Activated CD4-positive, alpha-beta T cell treated with anti-CD3 and anti-CD28 coated beads for 36 hours (primary cell): ENCODE measurements around the gene TSFM. TPM values are rescaled to one million over a fixed set of nuclear protein-coding genes. Genes with fewer than 3 reads are reported as not detected.

ENCODE experiments used
- ATAC-seq: fragments of 200-7000 bp; cut with Tn5 transposase; one replicate; pipeline ENCODE4 v1.10.0; 2021; ENCODE audit warnings: mild to moderate bottlenecking, moderate library complexity
- CTCF ChIA-PET: fragments of 350-600 bp; sonication (Branson Sonifier 250); formaldehyde crosslinking; loops from one replicate; lab custom pipeline; 2021; ENCODE audit warnings: antibody characterized with exemption; lab: Charles Lee
- POLR2A ChIA-PET: fragments of 350-600 bp; sonication (Branson Sonifier 250); formaldehyde crosslinking; loops from one replicate; lab custom pipeline; 2021; ENCODE audit warnings: antibody characterized with exemption, inconsistent platforms; lab: Charles Lee
- DNase-seq: peaks from one replicate; pipeline ENCODE4 v3.0.0-alpha.2; 2020
- H3K27ac Mint-ChIP-seq: one replicate; pipeline ENCODE4 v1.8.0; 2021; ENCODE audit warnings: mixed read lengths
- H3K27me3 Mint-ChIP-seq: one replicate; pipeline ENCODE4 v1.8.0; 2021; ENCODE audit warnings: mixed read lengths
- H3K36me3 Mint-ChIP-seq: one replicate; pipeline ENCODE4 v1.8.0; 2021; ENCODE audit warnings: low read depth, mixed read lengths
- H3K4me1 Mint-ChIP-seq: one replicate; pipeline ENCODE4 v1.8.0; 2021; ENCODE audit warnings: mixed read lengths
- H3K4me3 Mint-ChIP-seq: one replicate; pipeline ENCODE4 v1.8.0; 2021; ENCODE audit warnings: mild to moderate bottlenecking, moderate library complexity, mixed read lengths
- H3K9me3 Mint-ChIP-seq: one replicate; pipeline ENCODE4 v1.8.0; 2021; ENCODE audit warnings: low read depth, mixed read lengths
- intact Hi-C, 2 experiments: fragments of 100-400 bp; cut with DNase I in 1 of 2; cut with micrococcal nuclease in 1 of 2; formaldehyde crosslinking; loops; one replicate each; pipeline versions ENCODE4 v1.14.2 to v1.15.1; 2022 to 2024; cut with DNase I, micrococcal nuclease
- total RNA-seq, 2 experiments: library from RNA; stranded (reverse); gene quantifications; one replicate each; pipeline ENCODE4 v1.2.3, GENCODE V29; 2021

The TSFM gene
- total RNA-seq, 2 experiments from 2014 or later = 30.7 to 56.9 TPM

- intact Hi-C loops = loop anchor here in 1 of 2 experiments (1.0 to 10.0 kb wide), 6 partner anchors 10 to 1121 kb away; partner anchors contain the start of genes BAZ2A, CTDSP2 and TSFM
- peak; percentile 55 for DNase-seq
- H3K4me1 Mint-ChIP-seq = peaks cover 57% of the 10 kb centered on the region
- peak overlapping the region; percentile 40 for H3K27ac Mint-ChIP-seq
- ChIA-PET CTCF (interaction anchor here (0.6 to 2.8 kb wide), 20 partner anchors 9 to 152 kb away, joined by 3 to 54 read pairs (median 5); partner anchors contain the start of genes CYP27B1, TSFM and TSPAN31), POLR2A (interaction anchor here (0.6 to 1.4 kb wide), 4 partner anchors 10 to 68 kb away, joined by 4 to 10 read pairs (median 6); partner anchors contain the start of gene TSPAN31)
- H3K27me3 Mint-ChIP-seq = no peaks in the 10 kb centered on the region
- H3K36me3 Mint-ChIP-seq = peaks cover 26% of the 10 kb centered on the region
- peak overlapping the region; percentile 79 for H3K4me3 Mint-ChIP-seq
- no peak for ATAC-seq
- H3K9me3 Mint-ChIP-seq = no peaks in the 10 kb centered on the region
Observed at GRCh38 chr12:57755454-57756372, 26.9 kb upstream of the TSFM start.

- ATAC-seq (peak; percentile 29), DNase-seq (peak; percentile 83)
- Mint-ChIP-seq H3K36me3 (peaks cover 24% of the 10 kb centered on the region), H3K4me3 (peak overlapping the region; percentile 79), H3K9me3 (no peaks in the 10 kb centered on the region), H3K27me3 (no peaks in the 10 kb centered on the region), H3K27ac (peak overlapping the region; percentile 68), H3K4me1 (peaks cover 47% of the 10 kb centered on the region)
- intact Hi-C loops = loop anchor here in 1 of 2 experiments (1.0 to 10.0 kb wide), 4 partner anchors 9 to 1122 kb away; partner anchors contain the start of gene BAZ2A
- ChIA-PET CTCF (interaction anchor here (0.6 to 2.8 kb wide), 31 partner anchors 8 to 324 kb away, joined by 3 to 54 read pairs (median 4); partner anchors contain the start of genes CTDSP2, CYP27B1, EEF1AKMT3 and METTL1), POLR2A (interaction anchor here (0.7 to 1.4 kb wide), 3 partner anchors 9 to 12 kb away, joined by 4 to 6 read pairs (median 5); partner anchors contain the start of gene TSPAN31)
Observed at GRCh38 chr12:57756406-57757341, 25.9 kb upstream of the TSFM start.

- Mint-ChIP-seq H3K9me3 (no peaks in the 10 kb centered on the region), H3K4me3 (no peak overlapping the region), H3K27me3 (no peaks in the 10 kb centered on the region), H3K27ac (no peak overlapping the region), H3K4me1 (peaks cover 41% of the 10 kb centered on the region), H3K36me3 (peaks cover 23% of the 10 kb centered on the region)
- CTCF ChIA-PET = interaction anchor here (1.0 to 2.8 kb wide), 4 partner anchors 10 to 325 kb away, joined by 3 to 54 read pairs (median 14); partner anchors contain the start of genes CTDSP2, CYP27B1 and TSFM
- DNase-seq (no peak), ATAC-seq (no peak)
- intact Hi-C loops = loop anchor here in 1 of 2 experiments (2.0 to 10.0 kb wide), 2 partner anchors 13 to 1123 kb away; partner anchors contain the start of gene BAZ2A
- POLR2A ChIA-PET = no interaction called here
Observed at GRCh38 chr12:57757771-57758170, 24.8 kb upstream of the TSFM start.

GRCh38 chr12:57758552-57759359 lies 23.8 kb upstream of the TSFM start:
- POLR2A ChIA-PET = no interaction called here
- no peak for DNase-seq
- H3K9me3 Mint-ChIP-seq = no peaks in the 10 kb centered on the region
- intact Hi-C loops = loop anchor here in 1 of 2 experiments (10.0 kb wide), 1 partner anchor 1124 kb away; the partner anchor contains the start of gene BAZ2A
- no peak for ATAC-seq
- H3K4me1 Mint-ChIP-seq = peaks cover 38% of the 10 kb centered on the region
- no peak overlapping the region for H3K4me3 Mint-ChIP-seq
- peaks cover 2% of the 10 kb centered on the region for H3K27me3 Mint-ChIP-seq
- CTCF ChIA-PET = interaction anchor here (0.5 to 1.8 kb wide), 10 partner anchors 9 to 1628 kb away, joined by 3 to 9 read pairs (median 5); partner anchors contain the start of genes EEF1AKMT3, METTL1 and TSFM
- no peak overlapping the region for H3K27ac Mint-ChIP-seq
- H3K36me3 Mint-ChIP-seq = peaks cover 33% of the 10 kb centered on the region

- H3K27me3 Mint-ChIP-seq = peaks cover 3% of the 10 kb centered on the region
- ChIA-PET CTCF (interaction anchor here (0.6 to 1.8 kb wide), 20 partner anchors 8 to 1431 kb away, joined by 3 to 9 read pairs (median 4); partner anchors contain the start of genes EEF1AKMT3, METTL1 and TSFM), POLR2A (interaction anchor here (1.0 kb wide), 1 partner anchor 15 kb away, joined by 3 read pairs; the partner anchor contains the start of gene TSPAN31)
- intact Hi-C loops = loop anchor here in 1 of 2 experiments (10.0 kb wide), 1 partner anchor 1125 kb away; the partner anchor contains the start of gene BAZ2A
- no peak overlapping the region for H3K27ac Mint-ChIP-seq
- H3K4me3 Mint-ChIP-seq = no peak overlapping the region
- ATAC-seq = peak; percentile 26
- H3K4me1 Mint-ChIP-seq = peaks cover 35% of the 10 kb centered on the region
- H3K36me3 Mint-ChIP-seq = peaks cover 38% of the 10 kb centered on the region
- H3K9me3 Mint-ChIP-seq = no peaks in the 10 kb centered on the region
- peak; percentile 64 for DNase-seq
Observed at GRCh38 chr12:57759360-57759980, 23.1 kb upstream of the TSFM start.

- Mint-ChIP-seq H3K9me3 (no peaks in the 10 kb centered on the region), H3K27me3 (peaks cover 3% of the 10 kb centered on the region), H3K36me3 (peaks cover 38% of the 10 kb centered on the region), H3K27ac (no peak overlapping the region), H3K4me1 (peaks cover 35% of the 10 kb centered on the region), H3K4me3 (no peak overlapping the region)
- ChIA-PET POLR2A (interaction anchor here (0.5 to 1.0 kb wide), 2 partner anchors 16 to 17 kb away, joined by 3 to 7 read pairs; partner anchors contain the start of gene TSPAN31), CTCF (interaction anchor here (0.9 to 1.2 kb wide), 4 partner anchors 20 to 170 kb away, joined by 3 to 8 read pairs (median 4); partner anchors contain the start of gene PIP4K2C)
- DNase-seq (no peak), ATAC-seq (no peak)
- intact Hi-C loops = no loop called here
Observed at GRCh38 chr12:57760347-57760982, 22.1 kb upstream of the TSFM start.

- H3K4me3 Mint-ChIP-seq = no peak overlapping the region
- ATAC-seq (no peak), DNase-seq (no peak)
- intact Hi-C loops = no loop called here
- CTCF ChIA-PET = interaction anchor here (0.7 to 1.5 kb wide), 4 partner anchors 21 to 145 kb away, joined by 3 to 5 read pairs (median 3); partner anchors contain the start of gene TSFM
- H3K27me3 Mint-ChIP-seq = peaks cover 7% of the 10 kb centered on the region
- H3K27ac Mint-ChIP-seq = no peak overlapping the region
- H3K9me3 Mint-ChIP-seq = no peaks in the 10 kb centered on the region
- H3K4me1 Mint-ChIP-seq = peaks cover 39% of the 10 kb centered on the region
- H3K36me3 Mint-ChIP-seq = peaks cover 41% of the 10 kb centered on the region
- POLR2A ChIA-PET = no interaction called here
Observed at GRCh38 chr12:57761391-57761998, 21.1 kb upstream of the TSFM start.

GRCh38 chr12:57762463-57762862 lies 20.1 kb upstream of the TSFM start:
- CTCF ChIA-PET = interaction anchor here (1.0 to 1.5 kb wide), 2 partner anchors 20 to 142 kb away, joined by 3 to 5 read pairs; partner anchors contain the start of gene TSFM
- DNase-seq (no peak), ATAC-seq (no peak)
- Mint-ChIP-seq H3K4me3 (no peak overlapping the region), H3K27me3 (peaks cover 10% of the 10 kb centered on the region), H3K4me1 (peaks cover 38% of the 10 kb centered on the region), H3K9me3 (no peaks in the 10 kb centered on the region), H3K27ac (no peak overlapping the region), H3K36me3 (peaks cover 39% of the 10 kb centered on the region)
- intact Hi-C loops = no loop called here
- POLR2A ChIA-PET = no interaction called here
